GF-D8 (cell line): ENCODE measurements around the gene GFRA1.

Experiments used
- DNase-seq: peaks from one replicate; lab custom pipeline; 2025; lab: John Stamatoyannopoulos, UW

GFRA1 gene

GRCh38 chr10:116241085-116241484 is 31.9 kb downstream of the GFRA1 start:
- DNase-seq: no peak

- no peak for DNase-seq
Measured at GRCh38 chr10:116240157-116240950, 32.7 kb downstream of the GFRA1 start.

- DNase-seq: no peak
Measured at GRCh38 chr10:116239229-116239628, 33.8 kb downstream of the GFRA1 start.

GRCh38 chr10:116237970-116238369 is 35.0 kb downstream of the GFRA1 start:
- DNase-seq: no peak

DNA sequence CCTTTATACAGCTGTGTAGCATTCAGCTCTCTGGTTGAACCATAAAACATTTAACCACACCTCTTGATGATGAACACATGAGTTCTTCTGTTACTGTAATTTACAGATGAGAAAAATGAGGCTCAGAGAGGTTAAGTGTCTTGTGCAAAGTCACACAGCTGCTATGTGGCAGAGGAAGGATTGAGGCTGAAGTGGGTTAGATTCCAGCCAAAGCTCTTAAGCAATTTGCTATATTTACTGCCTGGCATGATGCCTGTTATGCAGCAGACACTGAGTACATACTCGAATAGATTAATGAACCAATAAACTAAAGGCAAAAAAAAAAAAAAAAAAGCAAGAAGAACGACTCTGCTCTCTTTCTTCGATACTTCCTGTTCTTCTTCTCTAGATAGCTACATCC is 35.7 kb downstream of the GFRA1 start:
- no peak for DNase-seq

- DNase-seq: no peak
Measured at GRCh38 chr10:116233230-116233629, 39.8 kb downstream of the GFRA1 start.

GRCh38 chr10:116232613-116233012 is 40.4 kb downstream of the GFRA1 start:
- DNase-seq: no peak

- no peak for DNase-seq
Measured at GRCh38 chr10:116226766-116227165, 46.2 kb downstream of the GFRA1 start.

DNA sequence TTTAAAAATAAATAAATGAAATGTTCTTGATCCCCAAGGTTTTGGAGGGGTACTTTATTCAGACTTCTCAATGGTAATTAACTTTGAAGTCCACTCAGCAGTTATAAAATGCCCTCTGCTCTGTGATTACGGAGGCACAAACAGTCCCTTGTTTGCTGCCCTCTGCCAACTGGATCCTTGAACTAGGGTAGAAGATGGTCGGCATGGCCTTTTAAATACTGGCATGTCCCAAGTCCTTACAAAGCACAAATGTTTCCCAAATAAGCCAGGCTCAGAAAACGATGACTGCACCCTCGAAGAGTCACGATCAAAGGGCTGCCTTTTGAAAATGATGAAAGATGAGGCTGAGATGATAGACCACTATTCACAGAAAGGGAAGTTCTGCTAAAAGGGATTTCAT is 47.0 kb downstream of the GFRA1 start:
- no peak for DNase-seq

DNA sequence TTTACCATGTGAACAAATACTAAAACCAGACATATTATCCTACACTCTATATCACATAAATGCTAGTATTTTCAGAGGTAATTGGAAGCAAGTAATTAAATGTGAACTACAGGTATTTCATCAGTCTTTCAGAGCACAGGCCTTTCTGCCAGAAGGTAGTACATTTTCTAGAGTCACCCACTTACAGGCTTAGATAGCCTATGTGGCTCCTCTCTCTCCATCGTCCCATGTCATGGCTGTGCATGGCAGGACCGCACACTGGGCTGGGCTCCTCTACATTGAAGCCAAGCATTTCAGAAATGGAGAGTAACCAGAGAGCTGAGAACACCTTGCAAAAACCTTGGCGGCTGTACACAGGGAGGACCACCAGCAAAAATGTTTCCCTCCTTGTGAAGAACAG is 49.7 kb downstream of the GFRA1 start:
- DNase-seq: no peak

DNA sequence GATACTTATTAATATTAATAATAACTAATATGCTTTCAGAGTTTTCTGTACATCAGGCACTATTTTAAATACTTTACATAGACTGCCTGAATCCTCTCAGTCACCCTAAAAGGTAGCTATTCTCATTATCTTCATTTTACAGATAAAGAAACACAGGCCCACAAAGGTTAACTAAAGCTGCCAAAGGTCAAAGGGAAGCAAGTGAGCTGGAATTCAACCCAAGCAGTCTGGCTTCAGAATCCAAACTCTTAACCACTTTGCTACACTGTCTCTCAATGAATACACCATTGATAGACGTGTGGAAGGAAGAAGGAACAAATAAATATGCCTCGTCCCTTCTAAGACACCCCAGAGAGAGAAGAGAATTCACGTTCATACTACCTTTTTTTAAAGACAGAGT is 52.0 kb downstream of the GFRA1 start:
- DNase-seq: no peak

GRCh38 chr10:116216676-116217075 is 56.3 kb downstream of the GFRA1 start:
- no peak for DNase-seq

DNA sequence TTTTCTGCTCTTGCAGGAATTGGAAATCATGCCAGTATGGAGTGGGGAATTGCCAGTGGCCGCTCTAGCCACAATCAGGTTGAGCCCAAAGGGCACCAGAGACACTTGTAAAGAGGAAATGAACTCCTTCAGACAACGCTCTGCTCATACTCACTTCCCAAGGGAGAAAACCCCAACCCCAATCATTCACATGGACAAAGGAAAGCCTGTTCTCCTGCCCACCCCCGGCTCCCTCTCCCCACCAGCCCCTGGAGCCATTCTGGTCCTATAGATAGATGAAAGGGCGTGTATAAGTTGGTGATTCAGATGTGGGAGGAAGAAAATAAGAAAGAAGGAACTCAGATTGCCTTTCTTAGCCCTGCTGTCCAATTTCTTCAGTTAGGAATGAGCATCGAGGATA is 57.4 kb downstream of the GFRA1 start:
- DNase-seq: no peak

GRCh38 chr10:116211682-116212081 is 61.3 kb downstream of the GFRA1 start:
- no peak for DNase-seq

DNA sequence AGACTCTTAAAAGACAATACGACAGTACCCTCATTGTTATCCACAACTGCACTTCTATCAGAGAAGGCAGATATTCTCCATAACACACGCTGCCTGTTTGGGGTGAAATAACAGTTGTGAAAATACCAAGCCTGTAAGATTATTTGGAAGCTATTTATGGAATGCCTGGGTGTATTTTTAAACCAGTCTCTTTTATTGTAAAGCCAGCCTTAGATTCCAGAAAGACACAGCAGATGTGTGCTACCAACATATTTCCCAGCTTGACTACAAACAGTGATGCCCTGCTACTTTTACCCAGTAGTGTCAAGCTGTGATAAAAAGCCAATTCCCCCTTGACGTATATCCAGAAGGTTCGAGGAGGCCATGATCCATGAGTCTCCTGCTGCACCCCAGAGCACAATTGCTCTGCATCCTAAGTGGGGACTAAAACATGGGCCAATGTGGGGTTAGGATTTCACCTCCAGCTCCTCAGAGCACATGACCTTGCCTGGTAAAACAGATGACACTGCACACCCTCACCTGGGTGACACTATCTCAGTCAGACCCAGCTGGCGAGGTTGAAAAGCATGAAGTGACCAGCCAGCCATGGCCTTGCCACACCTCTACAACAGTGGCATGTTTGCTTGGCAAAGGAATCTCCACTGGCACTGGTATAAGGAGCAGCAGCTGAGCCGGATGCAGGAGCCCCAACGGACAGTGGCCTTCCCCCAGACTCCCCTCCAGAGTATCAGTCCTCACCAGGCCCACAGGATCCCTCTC is 62.2 kb downstream of the GFRA1 start:
- no peak for DNase-seq

- no peak for DNase-seq
Measured at GRCh38 chr10:116209781-116210180, 63.2 kb downstream of the GFRA1 start.

GRCh38 chr10:116208956-116209567 is 63.9 kb downstream of the GFRA1 start:
- no peak for DNase-seq

DNA sequence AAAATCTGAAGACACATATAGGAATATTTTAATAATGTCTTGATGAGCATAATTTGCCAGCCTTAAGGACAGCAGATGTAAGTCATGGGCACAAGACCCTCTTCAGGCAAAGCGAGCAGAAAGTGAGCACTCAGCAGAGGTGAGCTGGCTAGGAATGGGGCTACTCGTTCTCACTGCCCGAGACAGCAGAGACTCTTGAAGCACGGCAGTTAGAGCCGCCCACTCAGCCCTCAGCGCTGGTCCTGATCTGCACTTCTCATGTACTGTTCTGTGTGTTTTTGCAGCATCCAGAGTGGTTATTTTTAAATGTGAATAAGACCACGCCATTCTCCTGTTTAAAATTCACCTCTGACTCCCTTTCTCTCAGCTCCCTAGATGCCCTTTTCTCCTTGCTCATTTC is 65.3 kb downstream of the GFRA1 start:
- no peak for DNase-seq

DNA sequence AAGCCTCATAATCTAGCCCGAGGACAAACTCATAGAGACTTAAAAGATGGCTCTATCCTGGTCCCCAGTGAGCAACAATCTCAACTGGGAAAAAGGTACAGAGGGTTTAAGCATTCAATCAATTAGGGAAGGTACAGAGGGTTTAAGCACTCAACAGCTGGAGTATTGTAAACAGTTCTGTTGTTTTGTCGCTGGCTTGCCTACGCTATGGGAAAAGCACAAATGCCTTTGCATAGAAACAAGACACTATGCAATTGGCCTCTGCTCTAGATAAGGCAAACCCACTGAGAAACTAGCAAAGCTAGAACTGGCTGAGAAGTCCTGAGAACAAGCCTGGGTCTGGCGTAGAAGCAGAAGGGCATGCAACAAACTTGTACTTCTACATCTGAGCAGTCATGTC is 69.3 kb downstream of the GFRA1 start:
- DNase-seq: no peak

DNA sequence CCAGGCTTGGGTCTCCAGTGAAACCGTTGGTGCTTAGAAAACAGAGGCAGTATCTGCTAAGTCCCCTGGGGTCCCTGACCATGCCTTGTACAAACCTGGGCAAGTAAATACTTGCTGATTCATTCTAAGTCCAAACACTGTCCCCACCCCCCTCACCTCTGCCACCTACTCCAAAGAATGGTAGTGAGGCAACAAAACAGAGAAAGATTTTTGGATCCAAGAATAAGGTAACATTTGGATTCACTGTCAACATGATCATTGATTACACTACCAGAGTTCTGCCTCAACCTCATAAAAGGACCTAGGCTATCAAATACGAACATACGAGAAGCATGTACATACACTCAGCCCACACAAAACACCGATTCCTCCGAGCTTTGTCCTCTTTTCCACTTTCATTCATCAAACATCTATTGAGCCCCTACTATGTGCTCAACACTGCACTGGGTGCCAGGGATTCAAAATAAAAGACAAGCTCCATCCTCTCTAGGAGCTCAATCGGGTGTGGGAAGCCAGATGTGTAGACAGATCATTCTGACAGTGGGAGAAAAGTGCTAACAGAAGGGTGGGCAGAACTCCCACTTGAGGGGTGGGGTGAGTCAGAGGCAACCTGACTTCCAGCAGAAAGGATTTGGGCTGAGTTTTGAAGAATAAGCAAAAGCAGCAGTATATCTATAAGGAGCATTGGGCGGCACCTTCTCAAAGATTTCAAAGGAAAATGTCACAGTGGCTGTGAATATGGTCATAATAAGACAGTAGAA is 71.2 kb downstream of the GFRA1 start:
- DNase-seq: no peak

GRCh38 chr10:116201011-116201410 is 72.0 kb downstream of the GFRA1 start:
- DNase-seq: no peak

DNA sequence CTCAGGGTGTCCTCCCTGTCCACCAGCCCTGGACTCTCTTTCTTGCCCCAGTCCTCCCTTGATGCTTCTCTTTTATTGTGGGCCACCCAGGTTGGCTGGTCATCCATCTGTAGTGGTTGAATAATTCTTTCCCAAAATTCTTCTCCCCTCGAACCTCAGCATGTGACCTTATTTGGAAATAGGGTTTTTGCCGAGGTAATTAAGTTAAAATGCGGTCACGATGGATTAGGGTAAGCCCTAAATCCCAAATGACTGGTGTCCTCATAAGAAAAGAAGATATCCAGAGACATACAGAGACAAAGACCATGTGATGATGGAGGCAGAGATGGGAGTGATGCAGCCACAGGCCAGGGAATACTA is 74.3 kb downstream of the GFRA1 start:
- DNase-seq: no peak
